DMS153 treated with DMSO at 0.1 percent for 48 hours (cell line): ENCODE results near the gene SDK1.
"Not testable (repeated sequence)": the region's sequence is repeated elsewhere in the genome, so short reads cannot be mapped to it uniquely, and the experiment has no call there.

ENCODE experiments used
- DNase-seq: peaks from one replicate; lab custom pipeline; 2025; ENCODE audit not compliant: unreplicated experiment; lab: John Stamatoyannopoulos, UW

SDK1 gene

GRCh38 chr7:3943779-3944520 is 642.9 kb downstream of the SDK1 start:
- peak; percentile 93 for DNase-seq

- DNase-seq, result no peak
These were observed 648.2 kb downstream of the SDK1 start for GRCh38 chr7:3949242-3949640.

DNA sequence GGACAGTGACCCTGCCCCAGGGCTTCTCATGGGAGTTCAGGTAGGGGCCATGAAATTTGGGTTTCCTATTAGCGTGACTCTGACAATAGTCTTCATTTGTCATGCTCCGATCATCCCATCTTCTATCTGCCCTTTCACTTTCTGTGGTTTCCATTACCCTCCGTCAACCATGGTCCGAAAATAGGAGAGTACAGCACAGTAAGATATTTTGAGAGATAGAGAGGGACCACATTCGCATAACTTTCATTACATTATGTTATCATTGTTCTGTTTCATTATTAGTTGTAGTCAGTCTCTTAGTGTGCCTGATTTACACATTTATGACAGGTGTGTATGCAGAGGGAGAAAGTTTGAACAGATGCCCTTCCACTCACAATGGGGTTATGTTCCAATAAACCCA is 649.2 kb downstream of the SDK1 start:
- DNase-seq, result no peak

GRCh38 chr7:3951316-3952055 is 650.4 kb downstream of the SDK1 start:
- no peak for DNase-seq

DNA sequence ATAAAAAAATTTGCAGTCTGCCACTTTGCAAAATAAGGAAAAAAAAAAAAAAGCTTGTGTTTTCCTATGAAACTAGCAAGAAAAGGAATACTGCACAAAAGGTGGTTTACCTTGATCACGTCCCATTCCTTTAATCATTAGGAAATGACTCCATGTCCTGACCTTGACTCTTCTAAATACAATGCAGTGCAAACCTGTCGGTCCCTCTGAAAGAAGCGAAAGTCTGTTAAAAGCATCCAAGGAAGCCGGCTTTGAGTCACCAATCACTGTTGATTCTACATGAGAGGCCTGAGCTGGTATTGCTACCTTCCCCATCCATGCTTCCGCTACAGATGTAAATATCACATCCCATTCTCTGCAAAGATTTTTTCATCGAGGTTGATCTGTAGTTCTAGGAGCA is 652.1 kb downstream of the SDK1 start:
- DNase-seq, result no peak

DNA sequence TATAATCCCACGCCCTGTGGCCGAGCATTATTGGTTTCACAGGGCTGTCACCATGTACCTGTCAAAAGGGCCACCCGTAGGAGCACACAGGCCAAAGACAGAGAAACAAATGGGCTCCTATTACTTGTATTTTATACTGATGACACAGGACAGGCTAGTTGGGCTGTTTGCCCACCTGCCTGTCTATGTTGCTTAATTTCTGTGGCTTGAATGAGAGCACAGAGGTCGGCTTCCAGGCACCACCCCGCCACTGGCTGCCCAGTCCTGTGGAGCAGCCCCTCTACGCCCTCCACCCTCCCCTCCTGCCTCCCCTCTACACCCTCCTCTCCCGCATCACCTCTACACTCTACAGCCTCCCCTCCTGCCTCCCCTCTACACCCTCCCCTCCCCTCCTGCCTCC is 652.9 kb downstream of the SDK1 start:
- no peak for DNase-seq

- DNase-seq, result no peak
These were observed 654.0 kb downstream of the SDK1 start for GRCh38 chr7:3955026-3955425.

DNA sequence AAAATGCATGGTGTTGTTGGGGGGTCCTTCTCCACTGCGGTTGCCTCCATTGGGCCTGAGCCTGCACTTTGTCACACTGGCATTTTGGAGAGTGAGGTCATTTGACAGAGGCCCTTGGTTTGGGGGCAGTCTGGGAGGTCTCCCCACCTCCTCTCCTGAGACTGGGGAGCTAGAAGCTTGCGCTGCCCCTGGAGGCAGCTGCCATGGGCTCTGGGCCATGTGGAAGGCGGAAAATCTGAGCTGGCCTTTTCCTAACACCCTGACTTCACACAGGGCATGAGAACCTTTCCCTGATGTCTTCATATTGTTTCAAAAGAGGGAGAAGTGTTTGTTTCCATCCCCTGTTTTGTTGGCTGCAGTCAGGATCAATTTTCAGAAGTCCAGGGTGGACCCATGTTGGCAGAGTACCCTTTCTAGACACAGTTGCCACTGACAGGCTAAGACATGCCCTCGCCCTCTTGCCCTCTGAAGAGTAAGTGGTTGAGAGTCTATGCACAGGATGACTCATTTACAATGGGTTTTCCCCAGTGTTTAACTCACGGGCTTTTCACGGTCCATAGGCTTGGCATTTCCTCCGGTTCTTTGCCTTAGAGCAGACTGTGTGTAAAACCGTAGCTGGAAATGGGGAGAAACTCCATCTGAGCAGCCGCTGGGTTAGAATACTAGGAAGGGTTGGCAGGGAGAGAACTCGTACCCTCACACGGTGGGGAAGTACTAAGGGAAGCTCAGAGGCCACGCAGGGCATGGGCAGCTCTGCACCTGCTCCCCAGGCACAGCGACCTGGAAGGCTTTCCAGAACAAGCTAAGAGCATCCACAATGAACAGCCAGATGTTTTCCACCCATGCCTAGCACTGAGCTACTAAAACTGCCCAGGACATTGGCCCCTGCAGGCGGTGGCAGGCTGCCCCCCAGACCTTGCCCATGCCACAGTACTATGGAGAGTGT is 655.0 kb downstream of the SDK1 start:
- DNase-seq, result peak; percentile 95

GRCh38 chr7:3956949-3957348 is 655.9 kb downstream of the SDK1 start:
- DNase-seq, result no peak

GRCh38 chr7:3957472-3958108 is 656.5 kb downstream of the SDK1 start:
- no peak for DNase-seq

GRCh38 chr7:3958109-3958483 is 657.0 kb downstream of the SDK1 start:
- DNase-seq, result no peak

DNA sequence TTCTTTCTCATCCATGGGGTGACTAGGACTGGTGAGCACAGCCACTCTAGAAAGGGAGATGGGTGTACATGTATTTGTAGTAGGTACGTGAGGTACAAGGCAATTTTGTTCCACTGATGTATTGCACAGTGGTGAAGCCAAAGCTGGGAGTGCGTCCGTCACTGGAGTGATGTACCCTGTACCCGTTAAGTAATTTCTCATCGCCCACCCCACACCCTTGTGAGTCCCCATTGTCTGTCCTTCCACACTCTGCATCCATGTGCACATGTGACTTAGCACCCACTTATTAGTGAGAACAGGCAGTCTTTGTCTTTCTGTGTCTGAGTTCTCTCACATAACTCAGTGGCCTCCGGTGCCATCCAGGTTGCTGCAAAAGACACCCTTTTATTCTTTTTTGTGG is 658.3 kb downstream of the SDK1 start:
- no peak for DNase-seq

- DNase-seq, result no peak
These were observed 659.2 kb downstream of the SDK1 start for GRCh38 chr7:3960050-3960763.

DNA sequence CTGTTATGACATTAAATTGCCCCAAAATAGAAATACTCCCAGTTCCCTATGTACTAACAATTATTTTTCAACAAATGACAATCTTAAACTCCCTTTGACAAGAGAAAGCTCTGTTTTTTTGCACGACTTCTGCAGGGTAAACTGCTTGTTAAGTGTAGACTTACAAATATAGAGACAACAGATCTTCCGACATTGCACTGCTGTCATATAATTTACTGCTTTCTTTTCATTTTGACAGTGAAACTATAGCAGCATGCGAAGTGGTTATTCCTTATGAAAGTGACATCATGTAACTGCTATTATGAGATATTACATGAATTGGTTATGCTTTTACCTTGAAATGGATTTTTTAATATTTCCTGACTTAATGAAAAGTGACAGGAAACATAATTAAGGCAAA is 659.9 kb downstream of the SDK1 start:
- DNase-seq, result no peak

- no peak for DNase-seq
These were observed 660.9 kb downstream of the SDK1 start for GRCh38 chr7:3961857-3962503.

DNA sequence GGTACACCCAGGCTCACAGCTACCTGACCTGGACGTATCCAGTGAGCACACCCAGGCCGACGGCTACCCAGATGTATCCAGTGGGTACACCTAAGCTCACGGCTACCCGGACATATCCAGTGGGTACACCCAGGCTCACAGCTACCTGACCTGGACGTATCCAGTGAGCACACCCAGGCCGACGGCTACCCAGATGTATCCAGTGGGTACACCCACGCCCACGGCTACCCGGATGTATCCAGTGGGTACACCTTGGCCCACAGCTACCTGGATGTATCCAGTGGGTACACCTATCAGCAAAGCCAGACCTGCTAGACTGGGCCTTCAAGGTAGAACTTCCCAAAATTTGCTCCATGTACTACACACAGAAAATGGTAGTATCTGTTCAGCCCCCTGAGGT is 662.7 kb downstream of the SDK1 start:
- DNase-seq, result not testable (repeated sequence)

GRCh38 chr7:3964980-3965606 is 664.0 kb downstream of the SDK1 start:
- DNase-seq, result no peak

DNA sequence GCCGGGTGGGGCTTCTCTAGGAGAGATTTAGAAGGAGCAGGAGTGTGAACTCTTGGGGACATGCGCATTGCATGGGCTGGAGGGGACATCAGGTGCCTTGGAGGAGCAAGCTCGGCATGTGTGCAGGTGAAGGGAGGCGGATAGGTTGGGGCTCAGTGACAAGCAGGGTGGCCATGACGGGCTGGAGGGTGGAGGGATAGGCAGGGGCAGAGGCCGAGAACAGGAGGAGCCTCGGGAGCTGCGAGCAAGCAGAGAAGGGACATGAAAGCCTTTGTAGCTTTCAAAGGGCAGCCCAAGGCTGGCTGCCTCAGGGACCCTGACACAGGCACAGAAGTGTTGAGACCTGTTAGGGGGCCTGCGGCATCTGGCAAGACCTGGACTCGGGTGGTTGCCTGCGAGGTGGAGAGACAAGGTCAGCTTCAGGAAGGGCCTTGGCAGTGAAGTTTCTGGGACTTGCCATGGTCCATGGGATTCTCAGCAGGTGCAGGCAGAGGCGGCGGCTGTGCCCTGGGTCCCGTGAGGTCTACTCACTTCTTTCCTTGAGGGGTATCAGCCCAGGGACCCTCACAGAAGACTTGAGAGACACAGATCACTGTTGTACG is 664.8 kb downstream of the SDK1 start:
- no peak for DNase-seq

GRCh38 chr7:3968234-3968633 is 667.2 kb downstream of the SDK1 start:
- no peak for DNase-seq
